Erythroblast (primary cell): ENCODE data around the gene ARGLU1.

Source experiments
- GATA1 ChIP-seq: IDR thresholded peaks from 2 replicates; pipeline ENCODE4 v1.6.1; 2011; ENCODE audit warnings: low read depth, mild to moderate bottlenecking, control low read depth, low read length, moderate library complexity
- POLR2A ChIP-seq: IDR thresholded peaks from 2 replicates; pipeline ENCODE4 v1.6.1; 2011; ENCODE audit warnings: mild to moderate bottlenecking, low read length

- TF ChIP-seq POLR2A (no peak), GATA1 (no peak)
These were observed 21.8 kb upstream of the ARGLU1 start for GRCh38 chr13:106589716-106590115.
